ENCODE measurements around the gene MCL1.

The MCL1 gene

GRCh38 chr1:150545486-150546032 is 33.9 kb downstream of the MCL1 start:
- DNase-seq (ENCODE audit: low read depth, low spot score), result no peak
- in situ Hi-C loops (cut with HindIII; ENCODE audit: low sequenced_read_pairs), result no loop called here
- no peak overlapping the region for H3K4me3 ChIP-seq (ENCODE audit: low read depth, low read length)
- TF ChIP-seq, protein P1, sequence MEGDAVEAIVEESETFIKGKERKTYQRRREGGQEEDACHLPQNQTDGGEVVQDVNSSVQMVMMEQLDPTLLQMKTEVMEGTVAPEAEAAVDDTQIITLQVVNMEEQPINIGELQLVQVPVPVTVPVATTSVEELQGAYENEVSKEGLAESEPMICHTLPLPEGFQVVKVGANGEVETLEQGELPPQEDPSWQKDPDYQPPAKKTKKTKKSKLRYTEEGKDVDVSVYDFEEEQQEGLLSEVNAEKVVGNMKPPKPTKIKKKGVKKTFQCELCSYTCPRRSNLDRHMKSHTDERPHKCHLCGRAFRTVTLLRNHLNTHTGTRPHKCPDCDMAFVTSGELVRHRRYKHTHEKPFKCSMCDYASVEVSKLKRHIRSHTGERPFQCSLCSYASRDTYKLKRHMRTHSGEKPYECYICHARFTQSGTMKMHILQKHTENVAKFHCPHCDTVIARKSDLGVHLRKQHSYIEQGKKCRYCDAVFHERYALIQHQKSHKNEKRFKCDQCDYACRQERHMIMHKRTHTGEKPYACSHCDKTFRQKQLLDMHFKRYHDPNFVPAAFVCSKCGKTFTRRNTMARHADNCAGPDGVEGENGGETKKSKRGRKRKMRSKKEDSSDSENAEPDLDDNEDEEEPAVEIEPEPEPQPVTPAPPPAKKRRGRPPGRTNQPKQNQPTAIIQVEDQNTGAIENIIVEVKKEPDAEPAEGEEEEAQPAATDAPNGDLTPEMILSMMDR (IDR thresholded peaks at IDR 0.05; ENCODE audit: low read depth, low read length), result no peak

DNA sequence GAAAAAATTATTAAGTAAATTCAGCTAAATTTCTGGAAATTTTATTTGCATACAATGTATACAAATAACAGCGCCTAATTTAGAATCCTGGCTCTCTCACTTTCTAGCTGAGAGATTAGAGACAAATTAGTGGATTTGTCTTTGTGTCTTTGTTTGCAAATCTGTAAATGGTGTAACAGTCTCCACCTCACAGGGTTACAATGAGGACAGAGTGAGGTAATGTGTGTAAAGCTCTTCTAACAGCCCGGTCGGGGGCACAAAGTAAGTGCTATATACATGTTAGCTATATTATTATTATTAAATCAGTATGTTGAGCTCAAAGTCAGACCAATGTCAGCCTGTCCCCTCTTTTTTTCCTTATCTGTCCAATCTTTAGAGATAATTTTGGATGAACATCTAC is 35.2 kb downstream of the MCL1 start:
- H3K4me3 ChIP-seq (ENCODE audit: low read depth, low read length), result no peak overlapping the region
- in situ Hi-C loops (cut with HindIII; ENCODE audit: low sequenced_read_pairs), result no loop called here
- no peak for DNase-seq (ENCODE audit: low read depth, low spot score)
- TF ChIP-seq, protein P1 (IDR thresholded peaks at IDR 0.05; ENCODE audit: low read depth, low read length), result no peak

DNA sequence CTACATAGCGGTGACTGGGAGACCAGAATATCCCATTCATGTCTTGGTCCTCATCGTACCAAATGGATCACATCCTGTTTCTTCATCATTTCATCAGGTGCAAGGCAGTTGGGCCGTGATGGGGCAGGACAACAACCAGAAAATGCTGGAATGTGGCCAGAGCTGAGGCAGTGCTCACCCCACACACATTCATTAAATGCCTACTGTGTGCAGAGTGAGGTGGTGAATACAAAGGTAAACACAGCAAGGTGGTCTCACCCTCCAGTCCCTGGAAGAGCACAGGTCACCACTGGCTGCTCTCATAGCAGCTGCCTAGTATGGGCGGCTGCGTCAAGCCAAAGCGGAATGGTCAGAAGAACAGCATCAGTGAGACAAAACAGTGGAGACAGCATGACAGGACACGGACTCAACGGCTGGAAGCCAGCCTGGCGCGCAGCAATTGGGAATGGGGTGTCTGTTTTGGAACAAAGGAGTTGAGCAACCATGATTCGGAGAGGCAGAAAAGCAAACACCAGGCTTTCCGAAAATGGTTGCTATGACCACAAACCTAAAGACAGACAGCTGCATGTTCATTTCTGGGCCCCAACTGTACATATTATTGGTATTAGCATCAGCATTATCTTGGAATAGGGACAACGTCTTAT is 35.8 kb downstream of the MCL1 start:
- TF ChIP-seq, protein P1 (IDR thresholded peaks at IDR 0.05; ENCODE audit: low read depth, low read length), result no peak
- DNase-seq (ENCODE audit: low read depth, low spot score), result no peak
- H3K4me3 ChIP-seq (ENCODE audit: low read depth, low read length), result no peak overlapping the region
- in situ Hi-C loops (cut with HindIII; ENCODE audit: low sequenced_read_pairs), result no loop called here

DNA sequence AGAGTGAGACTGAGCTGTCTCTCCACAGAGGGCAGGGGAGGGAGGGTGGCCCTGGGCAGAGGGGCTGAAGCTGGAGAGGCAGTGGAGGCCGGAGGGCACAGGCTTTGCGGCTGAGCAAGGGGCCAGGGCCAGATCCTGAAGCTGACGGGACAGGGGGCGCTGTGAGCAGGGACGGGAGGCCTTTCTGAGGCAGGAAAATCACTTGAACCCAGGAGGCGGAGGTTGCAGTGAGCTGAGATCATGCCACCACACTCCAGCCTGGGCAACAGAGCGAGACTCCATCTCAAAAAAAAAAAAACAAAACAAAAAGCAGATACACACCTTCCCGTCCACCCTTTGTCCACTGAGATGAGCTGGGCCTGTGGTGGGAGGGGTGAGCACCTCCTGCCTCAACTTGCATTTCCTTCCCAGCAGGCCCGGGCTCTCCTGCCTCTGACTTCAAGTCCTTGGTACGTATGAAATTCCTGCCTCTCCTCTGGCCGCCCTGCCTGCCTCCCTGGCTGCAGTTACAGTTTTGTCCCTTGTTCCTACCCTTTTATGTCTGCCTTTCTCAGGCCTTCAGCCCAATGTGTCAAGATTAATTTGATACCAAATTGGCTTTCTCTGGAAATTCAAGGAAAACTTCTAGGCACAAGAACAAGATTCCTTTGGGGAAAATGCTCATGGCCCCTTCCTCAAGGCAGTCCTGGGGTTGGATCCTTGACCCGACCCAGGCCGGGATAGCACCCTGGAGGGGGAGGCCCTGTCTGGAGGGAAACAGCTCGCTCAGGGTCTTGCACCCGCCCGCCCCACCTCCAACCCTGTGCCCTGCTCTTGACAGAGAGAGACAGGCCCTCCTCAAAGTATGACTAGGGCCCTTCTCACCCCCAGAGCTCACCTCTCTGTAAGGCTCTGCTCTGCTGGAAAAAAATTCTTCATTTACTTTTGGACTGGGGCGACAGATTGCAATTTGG is 41.4 kb downstream of the MCL1 start:
- TF ChIP-seq, protein P1 (IDR thresholded peaks at IDR 0.05; ENCODE audit: low read depth, low read length), result no peak
- DNase-seq (ENCODE audit: low read depth, low spot score), result peak; percentile 67
- in situ Hi-C loops (cut with HindIII; ENCODE audit: low sequenced_read_pairs), result no loop called here
- H3K4me3 ChIP-seq (ENCODE audit: low read depth, low read length), result no peak overlapping the region

- no peak overlapping the region for H3K4me3 ChIP-seq (ENCODE audit: low read depth, low read length)
- in situ Hi-C loops (cut with HindIII; ENCODE audit: low sequenced_read_pairs), result no loop called here
- DNase-seq (ENCODE audit: low read depth, low spot score), result no peak
- TF ChIP-seq, protein P1 (IDR thresholded peaks at IDR 0.05; ENCODE audit: low read depth, low read length), result no peak
Observed at GRCh38 chr1:150536836-150537731, 42.3 kb downstream of the MCL1 start.
